Renal cortex interstitium (tissue), 11 donors: ENCODE results near the gene PIRT. TPM values are rescaled to one million over a fixed set of nuclear protein-coding genes. Genes with fewer than 3 reads are reported as not detected.

Experiments used
- DNase-seq, 11 donors: peaks; one replicate each; pipeline ENCODE4 v3.0.0-alpha.2; 2013; ENCODE audit warnings: low read depth in 9 of 11, low spot score in 4 of 11; ENCODE audit errors: extremely low read depth in 1 of 11
- polyA plus RNA-seq, 3 donors: library from polyadenylated mRNA; unstranded; fragments of 120-200 nt; gene quantifications; one replicate each; pipeline ENCODE4 v1.2.1, GENCODE V29; 2013; ENCODE audit not compliant: insufficient read length in 3 of 3

The PIRT gene
- polyA plus RNA-seq, 3 donors, result not detected

GRCh38 chr17:10831696-10832095 lies 6.2 kb downstream of the PIRT start:
- no peak for DNase-seq

GRCh38 chr17:10827898-10828552 lies 9.9 kb downstream of the PIRT start:
- no peak for DNase-seq

GRCh38 chr17:10824874-10825273 lies 13.0 kb downstream of the PIRT start:
- DNase-seq, result no peak

GRCh38 chr17:10821770-10822169 lies 16.1 kb downstream of the PIRT start:
- no peak for DNase-seq

- no peak for DNase-seq
Measured at GRCh38 chr17:10821054-10821453, 16.8 kb downstream of the PIRT start.

GRCh38 chr17:10815319-10815718 lies 22.6 kb downstream of the PIRT start:
- no peak for DNase-seq

GRCh38 chr17:10814075-10814474 lies 23.8 kb downstream of the PIRT start:
- no peak for DNase-seq

- DNase-seq, result no peak
Measured at GRCh38 chr17:10812674-10813073, 25.2 kb downstream of the PIRT start.

GRCh38 chr17:10809605-10810004 lies 28.3 kb downstream of the PIRT start:
- DNase-seq, result no peak

- no peak for DNase-seq
Measured at GRCh38 chr17:10807704-10808128, 30.2 kb downstream of the PIRT start.

- DNase-seq, result no peak
Measured at GRCh38 chr17:10806545-10807262, 31.2 kb downstream of the PIRT start.

- DNase-seq, result no peak
Measured at GRCh38 chr17:10805911-10806310, 32.0 kb downstream of the PIRT start.

- no peak for DNase-seq
Measured at GRCh38 chr17:10804546-10804945, 33.3 kb downstream of the PIRT start.

GRCh38 chr17:10803830-10804475 lies 33.9 kb downstream of the PIRT start, which contains the start of gene TMEM238L:
TMEM238L (minus strand) TSS chr17:10804099; CDS start chr17:10803963, 136 bp downstream.
- no peak for DNase-seq

- DNase-seq, result no peak
Measured at GRCh38 chr17:10803350-10803749, 34.5 kb downstream of the PIRT start.

GRCh38 chr17:10802496-10803284 lies 35.2 kb downstream of the PIRT start:
- DNase-seq, result no peak

- no peak for DNase-seq
Measured at GRCh38 chr17:10799407-10799806, 38.5 kb downstream of the PIRT start.

GRCh38 chr17:10798910-10799309 lies 39.0 kb downstream of the PIRT start:
- DNase-seq, result no peak

GRCh38 chr17:10798332-10798749 lies 39.5 kb downstream of the PIRT start:
- DNase-seq, result no peak
